Natural killer cell (primary cell): ENCODE data around the gene ACTN3. TPM values are rescaled to one million over a fixed set of nuclear protein-coding genes. Genes with fewer than 3 reads are reported as not detected.

Source experiments
- ATAC-seq, 3 donors: fragments of 150-1000 bp in 2 of 3; fragments of 200-7000 bp in 1 of 3; cut with Tn5 transposase; 1 replicate in 1 of 3; 2 replicates in 2 of 3; pipeline ENCODE4 v1.10.0; 2021; ENCODE audit warnings: mild to moderate bottlenecking in 2 of 3, moderate library complexity in 2 of 3
- DNase-seq, 2 donors: peaks; one replicate each; pipeline versions ENCODE4 v3.0.0 to v3.0.0-alpha.2; 2013 to 2021; ENCODE audit warnings: mixed read lengths in 1 of 2
- H3K27ac ChIP-seq: one replicate; pipeline ENCODE4 v1.5.1; 2013; ENCODE audit warnings: mild to moderate bottlenecking, low read length
- H3K27me3 ChIP-seq: one replicate; pipeline ENCODE4 v1.6.1; 2013; ENCODE audit warnings: low read length; ENCODE audit not compliant: control insufficient read depth, insufficient read depth
- H3K36me3 ChIP-seq: one replicate; pipeline ENCODE4 v1.6.1; 2013; ENCODE audit warnings: low read length; ENCODE audit not compliant: control insufficient read depth, insufficient read depth
- H3K4me1 ChIP-seq: one replicate; pipeline ENCODE4 v1.6.1; 2013; ENCODE audit warnings: low read length; ENCODE audit not compliant: control insufficient read depth, insufficient read depth
- H3K4me3 ChIP-seq: one replicate; pipeline ENCODE4 v1.5.1; 2013; ENCODE audit warnings: low read length
- H3K9me3 ChIP-seq: one replicate; pipeline ENCODE4 v1.6.1; 2013; ENCODE audit warnings: low read length; ENCODE audit not compliant: control insufficient read depth, insufficient read depth
- H3K27ac Mint-ChIP-seq, 2 donors: one replicate each; pipeline ENCODE4 v1.8.0; 2022; ENCODE audit warnings: mild to moderate bottlenecking in 2 of 2, mixed read lengths in 2 of 2, moderate library complexity in 1 of 2
- H3K27me3 Mint-ChIP-seq, 2 donors: one replicate each; pipeline ENCODE4 v1.8.0; 2022; ENCODE audit warnings: low read depth in 2 of 2, mixed read lengths in 2 of 2
- H3K36me3 Mint-ChIP-seq: one replicate; pipeline ENCODE4 v1.8.0; 2022; ENCODE audit warnings: mixed read lengths
- H3K4me1 Mint-ChIP-seq, 2 donors: one replicate each; pipeline ENCODE4 v1.8.0; 2022; ENCODE audit warnings: mixed read lengths in 2 of 2
- H3K4me3 Mint-ChIP-seq: one replicate; pipeline ENCODE4 v1.8.0; 2022; ENCODE audit warnings: mild to moderate bottlenecking, moderate library complexity, mixed read lengths
- H3K9me3 Mint-ChIP-seq, 2 donors: one replicate each; pipeline ENCODE4 v1.8.0; 2022; ENCODE audit warnings: mixed read lengths in 2 of 2
- CTCF ChIP-seq: fragments of 200-600 bp; IDR thresholded peaks from one replicate; pipeline ENCODE4 v1.8.0; 2022; ENCODE audit warnings: antibody characterized with exemption
- WGBS: methylation state at CpG from one replicate; pipeline ENCODE4 v1.1.7; 2013; ENCODE audit warnings: missing lambda C conversion rate; ENCODE audit not compliant: insufficient coverage; 5-methylcytosine and 5-hydroxymethylcytosine counted together
- intact Hi-C: fragments of 100-400 bp; cut with micrococcal nuclease; formaldehyde crosslinking; loops from one replicate; pipeline ENCODE4 v1.14.2; 2022
- total RNA-seq, 4 donors: library from RNA; stranded (reverse); fragments of 120-200 nt in 1 of 4; gene quantifications; one replicate each; pipeline versions ENCODE4 v1.2.3 to v1.2.4, GENCODE V29; 2013 to 2022

ACTN3 gene
- total RNA-seq, 3 donors from 2014 or later (not counting 1 experiment from before 2014, with no cell fraction given): 0.33 to 1.00 (median 0.50) TPM

- intact Hi-C loops: no loop called here
- WGBS: 93% methylated on average over 18 of the region's 20 CpGs
- no peaks in the 10 kb centered on the region for H3K9me3 Mint-ChIP-seq
These were observed 16.3 kb downstream of the ACTN3 start for GRCh38 chr11:66562907-66563583.

GRCh38 chr11:66563832-66564231 lies 17.1 kb downstream of the ACTN3 start:
- H3K27me3 Mint-ChIP-seq: no peaks in the 10 kb centered on the region

More at GRCh38 chr11:66562907-66563583, 16.3 kb downstream of the ACTN3 start:
- Histone ChIP-seq H3K27me3 (peaks cover 2% of the 10 kb centered on the region), H3K4me1 (peaks cover 15% of the 10 kb centered on the region), H3K9me3 (no peaks in the 10 kb centered on the region), H3K36me3 (no peaks in the 10 kb centered on the region), H3K27ac (no peak overlapping the region), H3K4me3 (no peak overlapping the region)
- Mint-ChIP-seq H3K27ac (no peak overlapping the region), H3K4me1 (peaks cover 0 to 4% of the 10 kb centered on the region in 2 donors), H3K36me3 (no peaks in the 10 kb centered on the region), H3K27me3 (peaks cover 0 to 2% of the 10 kb centered on the region in 2 donors), H3K4me3 (no peak overlapping the region)
- no peak for TF ChIP-seq CTCF
- no peak for DNase-seq
- no peak for ATAC-seq

GRCh38 chr11:66564538-66564937 lies 17.8 kb downstream of the ACTN3 start:
- H3K27ac ChIP-seq: no peak overlapping the region
- H3K27me3 Mint-ChIP-seq: no peaks in the 10 kb centered on the region
- no peak overlapping the region for H3K27ac Mint-ChIP-seq
- no peaks in the 10 kb centered on the region for H3K36me3 Mint-ChIP-seq
- ATAC-seq (no peak), DNase-seq (no peak)
- H3K4me1 Mint-ChIP-seq: peaks cover 4 to 9% of the 10 kb centered on the region in 2 donors
- H3K9me3 ChIP-seq: no peaks in the 10 kb centered on the region
- no peaks in the 10 kb centered on the region for H3K36me3 ChIP-seq
- no peak overlapping the region for H3K4me3 ChIP-seq
- no peaks in the 10 kb centered on the region for H3K9me3 Mint-ChIP-seq
- no peak for TF ChIP-seq CTCF
- 93% methylated on average over 14 of the region's 14 CpGs for WGBS
- H3K27me3 ChIP-seq: no peaks in the 10 kb centered on the region
- intact Hi-C loops: no loop called here
- peaks cover 13% of the 10 kb centered on the region for H3K4me1 ChIP-seq
- no peak overlapping the region for H3K4me3 Mint-ChIP-seq

More at GRCh38 chr11:66563832-66564231, 17.1 kb downstream of the ACTN3 start:
- peaks cover 2% of the 10 kb centered on the region for H3K27me3 ChIP-seq
- H3K27ac ChIP-seq: no peak overlapping the region
- DNase-seq (no peak), ATAC-seq (no peak)
- no peaks in the 10 kb centered on the region for H3K36me3 ChIP-seq
- Mint-ChIP-seq H3K27ac (no peak overlapping the region), H3K4me3 (no peak overlapping the region), H3K36me3 (no peaks in the 10 kb centered on the region), H3K4me1 (peaks cover 4 to 9% of the 10 kb centered on the region in 2 donors), H3K9me3 (no peaks in the 10 kb centered on the region)
- intact Hi-C loops: no loop called here
- H3K4me1 ChIP-seq: peaks cover 18% of the 10 kb centered on the region
- H3K4me3 ChIP-seq: no peak overlapping the region
- TF ChIP-seq CTCF: no peak
- H3K9me3 ChIP-seq: no peaks in the 10 kb centered on the region
- WGBS: 92% methylated on average over 10 of the region's 10 CpGs

GRCh38 chr11:66564984-66565383 lies 18.3 kb downstream of the ACTN3 start:
- ATAC-seq (no peak), DNase-seq (no peak)
- H3K27ac ChIP-seq: no peak overlapping the region
- WGBS: 100% methylated on average over 2 of the region's 5 CpGs
- no peaks in the 10 kb centered on the region for H3K36me3 Mint-ChIP-seq
- intact Hi-C loops: no loop called here
- H3K36me3 ChIP-seq: no peaks in the 10 kb centered on the region
- no peaks in the 10 kb centered on the region for H3K27me3 Mint-ChIP-seq
- H3K27ac Mint-ChIP-seq: no peak overlapping the region
- no peak overlapping the region for H3K4me3 Mint-ChIP-seq
- H3K4me1 ChIP-seq: peaks cover 13% of the 10 kb centered on the region
- H3K9me3 ChIP-seq: no peaks in the 10 kb centered on the region
- H3K4me3 ChIP-seq: no peak overlapping the region
- no peaks in the 10 kb centered on the region for H3K27me3 ChIP-seq
- no peak for TF ChIP-seq CTCF
- H3K4me1 Mint-ChIP-seq: peaks cover 4 to 9% of the 10 kb centered on the region in 2 donors
- H3K9me3 Mint-ChIP-seq: no peaks in the 10 kb centered on the region
